T follicular helper cell (primary cell): Measurements from ENCODE around the gene DPYD.

ENCODE experiments used
- DNase-seq: peaks from one replicate; pipeline ENCODE4 v3.0.0-alpha.2; 2020; ENCODE audit warnings: low read depth
- total RNA-seq, 2 experiments: gene quantifications; one replicate each; lab custom pipeline; 2026; lab: John Stamatoyannopoulos, UW

Gene DPYD
- 9.9 to 90.7 reads per million in 2 experiments for total RNA-seq

- DNase-seq, result peak; percentile 77
Measured at GRCh38 chr1:97920832-97921571, at the start of gene DPYD. TSS of gene DPYD (minus strand) at chr1:97921034. CDS start at chr1:97920922, 112 bp downstream.

GRCh38 chr1:97960470-97960869 is 39.6 kb upstream of the DPYD start:
- DNase-seq, result no peak

GRCh38 chr1:97947695-97948094 is 26.9 kb upstream of the DPYD start:
- DNase-seq, result no peak

GRCh38 chr1:97943354-97943753 is 22.5 kb upstream of the DPYD start:
- DNase-seq, result no peak

- no peak for DNase-seq
Measured at GRCh38 chr1:97942161-97943123, 21.6 kb upstream of the DPYD start.

GRCh38 chr1:97938285-97938642 is 17.4 kb upstream of the DPYD start:
- no peak for DNase-seq

- DNase-seq, result no peak
Measured at GRCh38 chr1:97936976-97937375, 16.1 kb upstream of the DPYD start.

- no peak for DNase-seq
Measured at GRCh38 chr1:97934491-97934890, 13.7 kb upstream of the DPYD start.

GRCh38 chr1:97929874-97930851 is 9.3 kb upstream of the DPYD start:
- no peak for DNase-seq

GRCh38 chr1:97926017-97926708 is 5.3 kb upstream of the DPYD start:
- DNase-seq, result no peak

- no peak for DNase-seq
Measured at GRCh38 chr1:97925151-97925550, 4.3 kb upstream of the DPYD start.

- no peak for DNase-seq
Measured at GRCh38 chr1:97923811-97924210, 3.0 kb upstream of the DPYD start.

GRCh38 chr1:97920276-97920831 is 480 bp downstream of the DPYD start:
- DNase-seq, result no peak

- no peak for DNase-seq
Measured at GRCh38 chr1:97919585-97920261, 1.1 kb downstream of the DPYD start.

GRCh38 chr1:97918961-97919360 is 1.9 kb downstream of the DPYD start:
- no peak for DNase-seq

GRCh38 chr1:97913506-97914139 is 7.2 kb downstream of the DPYD start:
- no peak for DNase-seq

GRCh38 chr1:97911266-97912215 is 9.3 kb downstream of the DPYD start:
- no peak for DNase-seq

GRCh38 chr1:97909266-97909665 is 11.6 kb downstream of the DPYD start:
- no peak for DNase-seq

GRCh38 chr1:97907886-97908285 is 12.9 kb downstream of the DPYD start:
- DNase-seq, result no peak
